ENCODE measurements around the gene FURIN.

GRCh38 chr15:90826886-90827435 is 41.4 kb upstream of the FURIN start:
- TF ChIP-seq CTCF (IDR thresholded peaks at IDR 0.05) (no peak), EZH2phosphoT487 (IDR thresholded peaks at IDR 0.05) (no peak)
